ENCODE data around the gene FLAD1. TPM values are rescaled to one million over a fixed set of nuclear protein-coding genes. Genes with fewer than 3 reads are reported as not detected.
"Not testable (repeated sequence)": the region's sequence is repeated elsewhere in the genome, so short reads cannot be mapped to it uniquely, and the experiment has no call there.

FLAD1 gene
- total RNA-seq, 1 donor from 2014 or later, result 28.7 TPM

GRCh38 chr1:154983776-154984466 is 777 bp downstream of the FLAD1 start:
- DNase-seq (ENCODE audit: low spot score), result peak; percentile 58
- no peak overlapping the region for H3K4me3 Mint-ChIP-seq (ENCODE audit: unreplicated experiment)
- no peaks in the 10 kb centered on the region for H3K9me3 Mint-ChIP-seq (ENCODE audit: low read depth)
- H3K4me1 Mint-ChIP-seq (ENCODE audit: low read depth), result peaks cover 6% of the 10 kb centered on the region
- no peaks in the 10 kb centered on the region for H3K27me3 Mint-ChIP-seq (ENCODE audit: low read depth)
- H3K27ac Mint-ChIP-seq (ENCODE audit: unreplicated experiment), result no peak overlapping the region
- TF ChIP-seq, protein P1, sequence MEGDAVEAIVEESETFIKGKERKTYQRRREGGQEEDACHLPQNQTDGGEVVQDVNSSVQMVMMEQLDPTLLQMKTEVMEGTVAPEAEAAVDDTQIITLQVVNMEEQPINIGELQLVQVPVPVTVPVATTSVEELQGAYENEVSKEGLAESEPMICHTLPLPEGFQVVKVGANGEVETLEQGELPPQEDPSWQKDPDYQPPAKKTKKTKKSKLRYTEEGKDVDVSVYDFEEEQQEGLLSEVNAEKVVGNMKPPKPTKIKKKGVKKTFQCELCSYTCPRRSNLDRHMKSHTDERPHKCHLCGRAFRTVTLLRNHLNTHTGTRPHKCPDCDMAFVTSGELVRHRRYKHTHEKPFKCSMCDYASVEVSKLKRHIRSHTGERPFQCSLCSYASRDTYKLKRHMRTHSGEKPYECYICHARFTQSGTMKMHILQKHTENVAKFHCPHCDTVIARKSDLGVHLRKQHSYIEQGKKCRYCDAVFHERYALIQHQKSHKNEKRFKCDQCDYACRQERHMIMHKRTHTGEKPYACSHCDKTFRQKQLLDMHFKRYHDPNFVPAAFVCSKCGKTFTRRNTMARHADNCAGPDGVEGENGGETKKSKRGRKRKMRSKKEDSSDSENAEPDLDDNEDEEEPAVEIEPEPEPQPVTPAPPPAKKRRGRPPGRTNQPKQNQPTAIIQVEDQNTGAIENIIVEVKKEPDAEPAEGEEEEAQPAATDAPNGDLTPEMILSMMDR (IDR thresholded peaks at IDR 0.05), result no peak
- H3K36me3 Mint-ChIP-seq (ENCODE audit: low read depth), result peaks cover 3% of the 10 kb centered on the region

DNA sequence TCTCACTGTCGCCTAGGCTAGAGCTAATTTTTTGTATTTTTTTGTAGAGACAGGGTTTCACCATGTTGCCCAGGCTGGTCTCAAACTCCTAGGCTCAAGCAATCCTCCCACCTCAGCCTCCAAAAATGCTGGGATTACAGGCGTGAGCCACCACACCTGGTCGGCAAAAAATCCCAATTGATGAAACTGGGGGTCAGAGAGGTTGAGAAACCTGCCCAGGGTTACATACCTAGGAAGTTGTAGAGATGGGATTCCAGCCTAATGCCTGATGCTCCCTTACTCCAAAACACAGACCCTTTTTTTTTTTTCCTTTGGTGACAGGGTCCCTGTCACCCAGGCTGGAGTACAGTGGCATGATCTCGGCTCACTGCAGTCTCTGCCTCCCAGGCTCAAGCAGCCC is 3.6 kb downstream of the FLAD1 start:
- H3K36me3 Mint-ChIP-seq (ENCODE audit: low read depth); H3K27ac Mint-ChIP-seq (ENCODE audit: unreplicated experiment); DNase-seq (ENCODE audit: low spot score); H3K4me1 Mint-ChIP-seq (ENCODE audit: low read depth); H3K4me3 Mint-ChIP-seq (ENCODE audit: unreplicated experiment); H3K27me3 Mint-ChIP-seq (ENCODE audit: low read depth); H3K9me3 Mint-ChIP-seq (ENCODE audit: low read depth): not testable (repeated sequence)

GRCh38 chr1:154987326-154987725 is 4.2 kb downstream of the FLAD1 start:
- no peak for DNase-seq (ENCODE audit: low spot score)
- Mint-ChIP-seq H3K36me3 (ENCODE audit: low read depth) (peaks cover 7% of the 10 kb centered on the region), H3K27me3 (ENCODE audit: low read depth) (no peaks in the 10 kb centered on the region), H3K27ac (ENCODE audit: unreplicated experiment) (no peak overlapping the region), H3K4me1 (ENCODE audit: low read depth) (peaks cover 6% of the 10 kb centered on the region), H3K4me3 (ENCODE audit: unreplicated experiment) (no peak overlapping the region), H3K9me3 (ENCODE audit: low read depth) (no peaks in the 10 kb centered on the region)
- TF ChIP-seq, protein P1 (IDR thresholded peaks at IDR 0.05), result no peak

- H3K36me3 Mint-ChIP-seq (ENCODE audit: low read depth), result peaks cover 7% of the 10 kb centered on the region
- TF ChIP-seq, protein P1 (IDR thresholded peaks at IDR 0.05), result no peak
- H3K9me3 Mint-ChIP-seq (ENCODE audit: low read depth), result no peaks in the 10 kb centered on the region
- no peaks in the 10 kb centered on the region for H3K27me3 Mint-ChIP-seq (ENCODE audit: low read depth)
- no peak overlapping the region for H3K27ac Mint-ChIP-seq (ENCODE audit: unreplicated experiment)
- peaks cover 10% of the 10 kb centered on the region for H3K4me1 Mint-ChIP-seq (ENCODE audit: low read depth)
- DNase-seq (ENCODE audit: low spot score), result peak; percentile 51
- no peak overlapping the region for H3K4me3 Mint-ChIP-seq (ENCODE audit: unreplicated experiment)
Measured at GRCh38 chr1:154988058-154988954, 5.2 kb downstream of the FLAD1 start.

DNA sequence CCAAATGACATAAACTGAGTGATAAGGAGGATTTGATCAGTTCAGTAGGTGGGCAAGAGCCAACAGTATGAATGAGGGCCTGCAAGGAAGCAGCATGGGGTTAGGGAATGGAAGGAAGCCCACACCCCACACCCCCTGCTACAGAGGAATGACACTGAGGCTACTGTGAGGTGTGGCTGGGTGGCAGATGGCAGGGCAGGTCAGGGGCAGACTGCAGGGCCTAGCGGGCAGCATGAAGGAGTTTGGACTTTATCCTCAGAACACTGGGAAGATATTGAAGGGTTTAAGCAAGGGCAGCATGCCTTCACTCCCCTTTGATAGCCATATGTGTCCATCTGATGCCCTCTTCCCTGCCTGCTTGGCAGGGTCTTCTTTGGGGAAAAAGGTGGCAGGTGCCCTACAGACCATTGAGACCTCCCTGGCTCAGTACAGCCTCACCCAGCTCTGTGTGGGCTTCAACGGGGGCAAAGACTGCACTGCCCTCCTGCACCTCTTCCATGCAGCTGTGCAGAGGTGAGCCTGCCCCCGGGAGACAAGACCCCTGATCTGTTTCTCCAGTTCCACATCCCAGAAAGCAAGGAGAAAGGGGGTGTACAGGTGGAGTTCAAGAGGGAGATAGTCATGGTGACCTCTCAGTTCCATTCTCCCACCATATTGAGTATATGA is 6.2 kb downstream of the FLAD1 start:
- DNase-seq (ENCODE audit: low spot score), result peak; percentile 51
- TF ChIP-seq, protein P1 (IDR thresholded peaks at IDR 0.05), result no peak
- Mint-ChIP-seq H3K9me3 (ENCODE audit: low read depth) (no peaks in the 10 kb centered on the region), H3K27ac (ENCODE audit: unreplicated experiment) (no peak overlapping the region), H3K4me3 (ENCODE audit: unreplicated experiment) (no peak overlapping the region), H3K27me3 (ENCODE audit: low read depth) (no peaks in the 10 kb centered on the region), H3K36me3 (ENCODE audit: low read depth) (peaks cover 7% of the 10 kb centered on the region), H3K4me1 (ENCODE audit: low read depth) (peaks cover 4% of the 10 kb centered on the region)
